SH-SY5Y (cell line): ENCODE data around the gene HIKESHI.

Experiments
- GATA2 ChIP-seq: IDR thresholded peaks from 2 replicates; pipeline ENCODE4 v1.6.1; 2011; ENCODE audit warnings: mild to moderate bottlenecking, low read depth, low read length
- GATA3 ChIP-seq: IDR thresholded peaks from 2 replicates; pipeline ENCODE4 v1.6.1; 2011; ENCODE audit warnings: low read depth, mild to moderate bottlenecking, low read length, moderate library complexity

The HIKESHI gene

GRCh38 chr11:86355256-86355655 is 53.2 kb downstream of the HIKESHI start:
- TF ChIP-seq GATA2 (no peak), GATA3 (no peak)

DNA sequence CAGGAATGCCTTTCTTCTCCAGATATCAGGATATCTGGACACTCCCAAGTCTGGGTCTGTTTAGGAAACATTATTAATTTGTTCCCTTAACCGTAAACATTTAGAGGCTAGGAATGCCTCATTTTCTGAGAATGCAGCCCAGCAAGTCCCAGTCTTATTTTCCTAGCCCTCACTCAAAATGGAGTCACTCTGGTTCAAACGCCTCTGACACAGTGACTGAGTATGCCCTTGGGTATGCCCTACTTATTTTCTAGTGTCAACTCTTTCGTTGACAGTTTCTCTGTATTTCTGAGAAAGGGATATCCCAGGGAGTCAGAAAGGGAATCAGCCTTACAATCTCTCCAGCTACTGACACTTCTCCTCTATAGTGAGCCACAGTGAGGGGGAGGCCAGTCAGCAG is 56.7 kb downstream of the HIKESHI start:
- no peak for TF ChIP-seq GATA3
- no peak for TF ChIP-seq GATA2

DNA sequence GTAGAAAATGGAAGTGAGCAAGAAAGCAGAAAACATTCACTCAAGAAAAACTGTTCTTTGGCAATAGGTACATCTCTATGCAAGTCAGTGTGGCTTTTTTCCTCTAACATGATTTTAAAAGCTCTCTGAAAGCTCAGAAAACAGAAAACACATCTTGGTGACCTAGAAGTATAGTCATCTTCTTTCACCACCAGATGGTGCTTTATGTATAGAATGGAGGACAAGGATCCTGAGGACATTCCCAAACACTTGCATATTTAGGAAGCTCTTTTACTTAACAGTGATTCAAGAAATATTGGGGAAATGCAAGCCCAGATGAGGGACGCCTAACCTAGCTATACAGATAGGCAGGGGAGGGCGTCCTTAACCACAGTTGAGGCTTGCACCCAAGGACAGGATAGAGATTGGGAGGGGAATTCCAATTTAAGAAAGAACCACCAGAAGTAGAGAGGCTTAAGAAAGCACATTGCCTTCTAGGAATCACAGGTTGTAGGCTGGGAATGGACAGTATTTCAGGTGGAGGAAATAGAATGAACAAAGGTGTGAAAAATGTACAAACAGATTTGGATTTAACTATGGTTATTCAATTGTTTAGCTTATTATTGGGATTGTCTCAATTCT is 58.8 kb downstream of the HIKESHI start:
- TF ChIP-seq GATA2 (no peak), GATA3 (no peak)

DNA sequence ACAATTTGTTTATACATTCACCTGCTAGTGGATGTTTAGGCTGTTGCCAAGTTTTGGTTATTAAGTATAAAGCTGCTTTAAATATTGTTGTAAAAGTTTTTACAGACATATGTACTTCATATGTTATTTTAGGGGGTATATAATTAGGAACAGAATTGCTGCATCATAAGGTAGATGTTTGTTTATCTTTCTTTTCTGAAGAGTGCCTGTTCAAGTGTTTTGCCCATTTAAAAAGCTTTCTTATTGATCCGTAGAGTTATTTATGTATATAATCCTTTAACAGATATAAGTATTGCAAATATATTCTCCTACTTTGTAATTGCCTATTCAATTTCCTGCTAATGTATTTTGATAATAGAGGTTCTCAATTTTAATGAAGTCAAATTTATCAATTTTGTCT is 61.4 kb downstream of the HIKESHI start:
- TF ChIP-seq GATA3 = no peak
- no peak for TF ChIP-seq GATA2

DNA sequence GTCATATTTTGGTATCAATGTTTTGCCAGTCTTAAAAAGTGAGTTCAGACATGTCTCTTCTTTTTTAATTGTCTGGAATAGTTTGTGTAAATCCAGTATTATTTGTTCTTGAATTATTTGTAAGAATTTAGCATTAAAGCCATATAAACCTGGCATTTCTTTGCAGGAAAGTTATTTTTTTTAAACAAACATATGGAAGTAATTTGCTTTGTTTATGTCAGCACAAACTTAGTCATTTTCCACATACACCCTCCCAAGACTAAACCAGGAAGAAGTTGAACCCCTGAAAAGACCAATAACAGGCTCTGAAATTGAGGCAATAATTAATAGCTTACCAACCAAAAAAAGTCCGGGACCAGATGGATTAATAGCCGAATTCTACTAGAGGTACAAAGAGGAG is 63.5 kb downstream of the HIKESHI start:
- TF ChIP-seq GATA2 (no peak), GATA3 (no peak)

- TF ChIP-seq GATA3 (no peak), GATA2 (no peak)
These were observed 67.6 kb downstream of the HIKESHI start for GRCh38 chr11:86369668-86370067.

GRCh38 chr11:86370171-86370570 is 68.1 kb downstream of the HIKESHI start:
- TF ChIP-seq GATA2 (no peak), GATA3 (no peak)

- TF ChIP-seq GATA2 (no peak), GATA3 (no peak)
These were observed 69.0 kb downstream of the HIKESHI start for GRCh38 chr11:86370922-86371594.

DNA sequence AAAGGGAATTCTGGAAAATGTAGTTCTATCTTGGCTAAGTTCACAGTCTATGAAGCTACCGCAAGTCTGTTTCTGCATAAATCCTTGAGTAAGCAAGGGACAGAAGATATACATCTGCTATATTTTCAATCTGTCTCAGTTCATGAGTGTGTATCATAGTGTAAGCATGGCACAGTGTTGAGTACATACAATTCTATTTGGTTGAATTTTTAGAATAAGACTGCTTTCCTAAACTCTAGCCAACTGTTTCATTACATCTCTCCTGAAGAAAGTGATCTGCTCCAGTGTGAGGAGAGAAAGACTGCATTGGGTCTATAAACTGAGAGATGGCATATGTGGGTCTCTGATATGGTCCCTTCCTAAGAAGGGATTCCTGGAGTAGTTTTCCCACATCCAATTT is 70.0 kb downstream of the HIKESHI start:
- no peak for TF ChIP-seq GATA2
- TF ChIP-seq GATA3 = no peak

DNA sequence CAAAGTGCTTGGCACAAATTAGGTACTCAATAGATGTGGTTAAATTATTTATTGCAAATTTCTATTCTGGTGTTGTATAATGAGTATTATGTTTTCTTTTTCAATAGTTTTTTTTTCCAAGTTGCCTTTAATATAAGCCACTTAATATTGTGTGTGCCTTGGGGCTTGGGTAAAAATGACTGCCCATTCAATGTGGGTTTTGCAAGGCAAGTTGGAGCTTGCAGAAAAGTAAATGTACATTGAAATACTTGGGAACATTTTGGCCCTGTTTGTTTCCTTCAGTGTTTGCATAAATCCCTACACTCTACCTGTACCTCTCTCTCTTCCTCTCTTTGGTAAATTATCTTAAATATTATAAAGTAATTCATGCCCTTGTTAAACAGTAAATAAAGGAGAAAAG is 70.5 kb downstream of the HIKESHI start:
- no peak for TF ChIP-seq GATA2
- no peak for TF ChIP-seq GATA3

DNA sequence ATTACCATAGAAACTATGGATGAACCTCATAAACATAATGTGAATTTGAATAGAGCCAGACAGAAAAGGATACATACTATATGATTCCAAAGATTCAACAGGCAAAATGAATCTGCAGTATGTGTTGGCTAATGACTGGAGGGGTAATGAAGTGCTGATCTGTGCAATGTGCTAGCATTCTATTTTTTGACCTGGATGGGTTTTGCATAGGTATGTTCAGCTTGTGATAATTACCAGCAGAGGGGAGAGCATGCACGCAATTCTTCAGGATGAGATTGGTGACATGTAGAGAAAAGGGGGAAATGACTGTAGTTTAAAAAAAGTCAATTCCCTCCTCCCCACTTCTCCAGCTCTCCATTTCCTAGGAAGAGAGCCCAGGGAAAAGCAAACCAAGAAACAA is 72.0 kb downstream of the HIKESHI start:
- TF ChIP-seq GATA2 = no peak
- no peak for TF ChIP-seq GATA3

DNA sequence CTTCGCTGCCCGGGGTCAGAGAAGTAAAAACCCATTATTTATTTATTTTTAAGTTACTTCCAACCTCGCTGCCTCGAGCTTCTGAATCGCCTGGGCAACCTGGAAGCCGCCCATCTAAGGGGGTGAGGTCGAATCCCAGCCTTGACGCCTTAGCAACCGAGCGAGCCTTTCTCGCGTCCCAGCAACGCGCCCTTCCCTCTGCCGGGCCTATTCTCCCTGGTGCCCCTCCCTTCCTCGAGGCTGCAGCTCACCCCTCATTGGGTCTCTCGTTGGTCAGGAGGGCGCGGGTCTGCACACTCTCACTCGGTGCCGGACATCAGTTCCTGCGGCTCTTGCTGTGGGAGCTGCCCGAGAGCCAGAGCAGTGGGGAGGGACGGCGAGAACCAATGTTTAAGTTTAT is 72.5 kb downstream of the HIKESHI start, which contains the start of gene CCDC81:
CCDC81 (plus strand) TSS at position 302 of the 400 bp plus-strand sequence. CDS start 277 bp downstream, outside the sequence.
- TF ChIP-seq GATA3 = no peak

DNA sequence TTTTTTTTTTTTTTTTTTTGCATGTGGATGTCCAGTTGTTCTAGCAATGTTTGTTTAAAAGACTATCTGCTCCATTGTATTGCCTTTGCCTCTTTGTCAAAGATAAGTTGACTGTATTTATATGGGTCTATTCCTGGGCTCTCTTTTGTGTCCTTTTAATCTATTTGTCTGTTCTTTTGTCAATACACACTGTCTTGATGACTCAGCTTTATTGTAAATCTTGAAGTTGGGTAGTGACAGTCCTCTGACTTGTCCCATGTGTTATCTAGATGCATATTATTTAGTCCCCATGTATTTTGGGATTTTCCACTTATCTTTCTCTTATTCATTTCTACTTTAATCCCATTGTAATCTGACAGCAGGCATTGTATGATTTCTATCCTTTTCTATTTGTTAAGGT is 75.9 kb downstream of the HIKESHI start:
- TF ChIP-seq GATA3 (no peak), GATA2 (no peak)

- TF ChIP-seq GATA3 (no peak), GATA2 (no peak)
These were observed 78.4 kb downstream of the HIKESHI start for GRCh38 chr11:86380295-86381059.

DNA sequence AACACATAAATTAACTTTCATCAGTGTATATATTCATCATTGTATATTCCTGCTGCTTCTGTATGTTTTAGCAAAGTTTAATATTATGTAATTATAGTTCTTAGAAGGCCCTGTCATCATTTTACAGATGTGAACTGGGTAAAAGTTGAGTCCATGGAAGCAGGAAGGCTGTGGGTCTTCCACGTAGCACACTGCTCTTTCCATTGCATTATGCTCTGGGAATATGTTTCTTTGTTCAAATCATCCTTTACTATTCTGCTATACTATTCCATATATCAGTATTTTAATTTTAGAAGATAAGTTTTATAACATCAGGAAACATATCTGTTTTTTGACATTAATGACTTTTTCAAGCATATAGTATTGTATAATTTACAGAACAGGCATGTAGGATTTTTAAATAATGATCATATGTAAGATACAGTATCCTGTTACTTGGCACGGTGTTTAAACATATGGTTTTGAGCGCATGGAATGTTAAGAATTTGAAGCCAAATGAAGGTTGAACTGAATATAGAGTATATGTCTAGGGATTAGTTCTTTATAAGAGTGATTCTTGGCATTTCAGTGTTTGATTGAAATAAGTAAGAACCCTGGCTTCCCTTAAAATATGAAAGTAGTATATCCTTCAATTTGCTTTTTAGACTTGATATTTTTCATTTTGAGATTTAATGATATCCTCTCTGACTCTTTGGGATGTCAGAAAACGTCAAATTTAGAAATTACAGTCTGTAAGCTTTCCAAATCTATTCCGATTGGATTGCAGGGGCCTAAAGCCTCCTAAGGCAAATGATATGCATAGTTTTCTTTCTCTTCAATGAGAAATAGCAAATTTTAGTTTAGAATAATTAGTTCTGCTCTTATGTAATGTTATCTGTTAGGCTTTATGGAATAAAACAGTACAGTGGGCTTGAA is 81.3 kb downstream of the HIKESHI start:
- TF ChIP-seq GATA2 (no peak), GATA3 (no peak)

- no peak for TF ChIP-seq GATA2
- no peak for TF ChIP-seq GATA3
These were observed 84.2 kb downstream of the HIKESHI start for GRCh38 chr11:86386283-86386682.
